Measurements from ENCODE around the gene UNC5CL.

The UNC5CL gene

GRCh38 chr6:41061196-41061726 is 22.2 kb upstream of the UNC5CL start:
- DNase-seq, result no peak

DNA sequence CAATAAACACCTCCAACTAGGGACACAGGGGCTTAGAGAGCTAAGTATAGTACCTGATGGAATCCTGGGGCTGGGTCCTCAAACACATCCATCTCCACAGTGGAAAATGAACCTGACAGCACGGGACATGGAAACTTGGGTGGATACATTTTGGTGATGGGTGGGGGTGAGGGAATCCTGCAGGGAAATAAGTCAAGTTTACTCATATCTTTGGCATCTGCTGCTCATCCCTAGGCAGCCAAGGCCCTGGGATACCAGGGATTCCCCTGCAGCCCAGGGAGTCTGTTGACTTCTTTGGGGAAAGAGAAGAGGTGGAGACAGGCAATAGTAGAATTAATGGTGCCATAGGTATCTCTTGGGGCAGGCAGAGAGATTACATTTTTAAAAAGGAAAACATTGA is 20.5 kb upstream of the UNC5CL start:
- no peak for DNase-seq

DNA sequence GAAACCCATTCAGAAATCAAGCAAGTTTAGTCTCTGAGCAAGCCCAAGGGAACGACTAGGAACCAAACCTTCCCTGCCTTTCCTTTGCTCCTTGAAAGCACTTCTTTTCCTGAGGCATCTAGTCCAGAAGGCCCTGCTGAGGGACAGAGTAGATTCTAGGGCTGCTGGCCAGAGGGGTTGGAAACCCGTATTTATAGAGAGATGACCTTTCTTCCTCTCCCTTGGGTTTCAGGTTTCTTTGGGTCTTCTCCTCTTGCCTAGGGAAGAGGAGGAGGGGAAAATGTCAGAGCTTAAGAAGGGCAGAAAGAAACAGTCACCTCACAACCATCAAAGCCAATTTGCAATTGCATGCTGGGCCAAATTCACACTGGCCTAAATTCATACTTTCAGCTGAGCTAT is 19.8 kb upstream of the UNC5CL start:
- DNase-seq, result no peak

DNA sequence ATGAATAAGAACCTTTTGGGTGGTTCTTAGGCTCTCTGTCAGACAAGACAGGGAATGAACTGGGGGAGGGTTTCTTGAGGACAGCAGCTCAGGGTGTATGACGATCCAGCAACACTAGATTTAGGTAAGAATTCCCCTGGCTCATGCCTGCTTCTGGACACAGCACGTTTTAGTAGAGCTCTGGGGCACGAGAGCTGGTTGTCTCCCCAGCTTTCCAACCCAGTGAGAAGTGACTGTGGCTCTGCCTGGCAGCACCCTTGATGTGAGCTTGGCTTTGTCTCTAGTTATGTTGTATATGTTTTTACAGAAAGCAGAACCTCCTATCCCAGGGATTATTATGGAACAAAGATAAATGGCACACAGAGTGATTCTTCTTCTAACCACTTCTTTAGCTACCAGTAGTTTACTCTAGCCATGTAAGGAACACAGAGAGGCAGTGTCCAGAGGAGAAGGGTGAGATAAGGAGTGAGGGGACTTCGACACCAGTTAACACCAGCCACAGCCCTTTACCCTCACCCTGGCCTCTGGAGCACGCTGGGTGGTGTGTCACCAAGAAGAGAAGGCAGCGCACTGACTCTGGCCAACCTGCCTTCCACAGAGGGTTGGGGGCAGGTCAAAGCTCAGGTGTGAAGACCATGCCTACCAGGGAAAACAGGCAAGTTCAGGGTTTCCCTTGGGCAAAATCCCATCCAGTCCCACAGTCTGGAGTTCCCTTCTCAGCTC is 17.9 kb upstream of the UNC5CL start:
- no peak for DNase-seq

DNA sequence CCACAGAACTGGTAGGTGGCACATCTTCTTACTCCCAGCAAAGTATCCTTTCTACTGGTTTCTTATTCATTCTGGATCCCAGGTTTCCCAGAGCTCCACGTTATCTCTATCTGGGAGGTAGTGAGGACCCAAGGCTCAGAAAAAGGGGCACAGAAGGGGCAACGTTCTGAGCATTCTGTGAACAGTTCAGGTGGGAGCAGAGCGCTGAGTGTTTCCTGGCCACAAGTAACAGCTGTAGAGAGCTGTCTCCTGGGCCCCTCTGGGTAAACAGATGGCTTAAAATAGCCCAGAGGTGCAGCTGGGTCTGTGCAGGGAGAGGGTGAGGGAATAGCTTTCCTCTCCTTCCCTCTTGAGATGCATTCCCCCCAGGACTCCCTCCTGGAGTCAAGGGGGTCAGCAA is 16.1 kb upstream of the UNC5CL start:
- DNase-seq, result no peak

DNA sequence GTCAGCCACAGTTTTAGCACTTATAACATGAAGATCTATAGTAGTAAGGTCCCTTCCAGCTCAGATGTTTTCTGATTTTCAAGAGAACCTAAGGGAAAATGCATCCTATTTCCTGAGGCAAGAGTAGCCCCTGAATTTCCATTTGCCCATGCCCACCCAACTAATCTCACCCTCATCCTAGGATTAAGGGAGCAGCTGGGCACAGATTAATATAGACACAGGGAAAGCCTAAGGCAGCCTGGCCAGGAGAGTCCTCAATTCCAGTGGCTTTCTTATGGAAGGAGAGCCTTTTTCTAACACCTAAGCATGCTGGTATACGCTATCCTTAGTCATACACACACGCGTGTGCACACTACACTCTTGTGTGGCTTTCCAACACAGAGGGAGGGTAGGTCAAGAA is 15.5 kb upstream of the UNC5CL start:
- no peak for DNase-seq

DNA sequence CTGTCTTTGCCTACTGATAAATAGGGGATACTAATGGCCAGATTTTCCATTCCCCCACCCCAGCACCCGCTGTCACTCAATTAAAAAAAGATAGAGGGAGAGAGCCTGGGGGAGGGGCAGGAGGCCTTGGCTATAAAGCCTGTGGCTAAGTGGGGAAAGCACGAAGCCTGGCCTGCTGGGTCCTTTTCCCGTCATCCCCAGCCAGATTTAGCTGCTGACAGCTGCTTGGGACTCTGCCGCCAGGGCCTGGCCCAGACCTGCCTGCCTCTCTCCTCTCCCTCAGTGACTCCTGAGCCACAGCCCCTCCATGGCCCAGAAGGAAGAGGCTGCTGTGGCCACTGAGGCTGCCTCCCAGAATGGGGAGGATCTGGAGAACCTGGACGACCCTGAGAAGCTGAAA is 14.0 kb upstream of the UNC5CL start, which contains the start of gene APOBEC2:
TSS of gene APOBEC2 (plus strand) at position 162 of the 400 bp plus-strand sequence. CDS start at position 308, 146 bp downstream.
- DNase-seq, result no peak

DNA sequence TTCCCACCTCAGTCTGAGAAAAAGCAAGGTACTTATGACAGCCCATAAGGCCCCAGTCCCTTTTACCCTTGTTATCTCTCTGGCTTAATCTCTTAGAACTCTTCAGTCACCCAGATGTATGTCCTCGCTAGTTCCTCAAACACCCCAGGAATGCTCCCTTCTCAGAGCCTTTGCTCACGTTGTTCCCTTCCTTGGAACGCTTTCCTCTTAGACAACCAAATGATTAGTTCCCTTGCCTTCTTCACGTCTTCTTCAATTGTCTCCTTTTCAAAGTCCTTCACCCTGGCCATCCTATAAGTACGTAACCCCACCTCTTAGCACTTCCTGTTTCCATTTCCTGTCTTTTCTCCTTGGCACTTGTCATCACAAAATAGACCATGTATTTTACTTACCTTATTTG is 12.9 kb upstream of the UNC5CL start:
- DNase-seq, result no peak

- no peak for DNase-seq
These were observed 11.5 kb upstream of the UNC5CL start for GRCh38 chr6:41050536-41050935.

GRCh38 chr6:41049955-41050354 is 10.9 kb upstream of the UNC5CL start:
- no peak for DNase-seq

GRCh38 chr6:41049521-41049920 is 10.5 kb upstream of the UNC5CL start:
- no peak for DNase-seq

DNA sequence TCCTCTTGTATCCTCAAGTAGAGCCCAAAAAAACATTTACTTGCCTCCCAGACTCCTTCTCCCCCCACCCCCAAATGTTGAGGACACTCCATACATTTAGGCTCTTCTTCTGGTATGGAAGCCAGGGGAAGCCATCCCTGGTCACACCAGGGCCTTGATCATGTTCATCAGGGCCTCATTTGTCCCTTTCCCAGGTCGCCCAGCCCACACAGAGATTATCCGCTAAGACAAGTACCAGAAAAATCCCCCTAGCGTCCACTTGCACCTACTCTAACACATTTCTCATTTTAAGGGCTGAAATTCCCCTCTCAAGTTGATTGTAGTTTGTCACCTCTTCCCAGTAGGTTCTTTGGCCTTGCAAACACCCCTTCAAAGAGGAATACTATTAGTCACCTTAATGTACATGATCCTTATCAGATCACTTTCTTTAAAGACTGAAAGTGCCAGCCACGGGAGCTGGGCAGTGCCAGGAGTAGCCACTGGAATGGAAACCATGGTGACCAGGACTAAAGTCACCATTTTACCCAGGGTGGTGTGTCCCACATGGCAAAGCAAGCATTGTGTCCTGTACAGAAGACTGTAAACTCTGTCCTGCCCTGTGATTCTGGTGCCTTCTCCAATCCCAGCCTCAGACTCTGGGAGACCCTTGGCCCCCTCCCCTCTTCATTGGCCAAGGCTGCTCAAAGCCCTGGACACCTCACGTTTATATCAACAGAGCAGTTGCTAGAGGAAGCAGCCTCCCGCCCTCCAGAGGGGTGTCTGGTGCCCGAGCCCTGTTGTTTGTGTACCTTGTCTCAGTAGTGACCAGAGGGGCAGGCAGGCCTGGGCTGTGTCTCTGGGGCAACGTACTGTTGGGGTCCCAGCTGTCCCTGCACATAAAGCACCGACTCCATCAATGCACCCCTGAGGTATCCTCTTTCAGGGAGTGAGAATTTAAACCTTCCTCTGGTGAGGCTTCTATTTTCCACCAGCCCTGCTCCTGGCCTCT is 9.0 kb upstream of the UNC5CL start:
- no peak for DNase-seq

DNA sequence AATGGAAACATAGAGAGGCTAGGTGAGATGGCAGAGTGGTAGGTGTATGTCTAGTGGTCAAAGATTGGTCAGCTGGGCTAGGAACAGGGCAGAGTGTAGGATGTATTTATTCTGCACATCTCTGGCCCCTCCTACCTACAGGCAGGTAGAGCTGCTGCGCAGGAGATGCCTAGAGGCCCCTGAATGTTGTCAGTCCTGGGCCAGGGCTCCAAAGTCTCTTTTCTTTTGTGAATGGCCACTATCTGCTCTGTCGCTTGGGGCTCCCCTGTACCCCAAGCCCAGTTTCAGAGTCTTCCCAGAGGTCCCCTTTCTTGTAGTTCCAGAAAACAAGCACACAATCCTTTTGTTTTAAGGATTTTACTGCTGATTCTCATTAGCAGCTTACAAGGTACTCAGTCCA is 8.3 kb upstream of the UNC5CL start:
- no peak for DNase-seq

DNA sequence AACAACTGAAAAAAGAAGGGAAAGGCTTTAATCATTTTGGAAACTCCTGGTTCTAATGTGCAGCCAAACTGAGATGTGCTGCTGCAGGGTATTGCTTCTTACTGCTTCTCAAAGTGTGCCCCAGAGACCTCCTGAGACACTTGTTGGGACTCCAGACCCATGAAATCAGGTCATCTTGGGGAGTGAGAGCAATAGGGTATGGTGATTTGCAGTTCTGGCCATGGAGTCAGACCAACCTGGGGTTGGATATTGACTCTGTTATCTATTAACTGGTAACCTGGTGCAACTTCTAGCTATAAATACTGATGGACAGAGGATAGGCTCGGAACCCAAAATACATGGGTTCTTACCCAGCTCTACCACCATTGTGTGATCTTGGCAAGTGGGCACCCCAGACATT is 7.1 kb upstream of the UNC5CL start:
- DNase-seq, result no peak

- DNase-seq, result no peak
These were observed 6.6 kb upstream of the UNC5CL start for GRCh38 chr6:41045664-41046063.

GRCh38 chr6:41043151-41043550 is 4.1 kb upstream of the UNC5CL start:
- DNase-seq, result no peak

DNA sequence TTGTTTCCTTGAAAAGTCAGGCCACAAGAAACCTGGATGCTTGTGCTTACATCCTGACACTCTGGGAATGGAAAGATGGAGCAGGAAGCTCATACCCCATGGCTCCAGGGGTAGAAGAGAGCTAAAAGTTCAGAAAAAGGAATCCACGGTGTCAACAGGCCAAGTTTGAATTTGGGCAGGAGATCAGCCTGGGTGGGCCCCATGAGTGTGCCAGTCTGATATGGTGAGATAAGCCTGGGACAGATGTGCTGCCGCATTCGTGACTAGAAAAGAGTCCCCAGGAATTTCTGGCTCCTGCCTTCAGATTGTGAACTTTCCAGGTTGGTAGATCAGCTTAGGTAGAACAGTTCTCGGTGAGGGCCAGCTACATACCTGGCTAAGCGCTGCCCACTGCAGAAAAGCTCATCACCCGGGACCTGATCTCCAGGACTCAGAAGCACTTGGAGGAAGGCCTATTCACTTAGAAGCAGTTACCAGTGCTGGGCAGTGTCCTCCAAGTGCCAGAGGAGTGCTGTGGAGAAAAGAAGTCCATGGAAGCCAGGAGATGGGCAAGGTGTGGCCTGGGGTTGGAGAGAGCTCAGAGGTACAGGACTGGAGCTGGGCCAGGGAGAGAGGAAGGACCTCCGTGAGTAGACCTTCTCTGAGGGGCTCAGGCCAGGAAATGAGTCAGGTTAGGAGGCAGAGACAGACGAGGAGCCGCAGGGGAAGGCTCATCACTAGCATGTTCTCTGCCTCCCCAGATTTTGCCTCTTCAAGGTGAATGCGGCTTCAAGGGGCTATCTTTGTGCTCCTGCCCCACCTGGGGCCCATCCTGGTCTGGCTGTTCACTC is 3.4 kb upstream of the UNC5CL start, which contains the start of gene TSPO2:
TSS of gene TSPO2 (plus strand) at position 242 of the 830 bp plus-strand sequence. CDS start at position 761, 519 bp downstream.
- DNase-seq, result no peak

DNA sequence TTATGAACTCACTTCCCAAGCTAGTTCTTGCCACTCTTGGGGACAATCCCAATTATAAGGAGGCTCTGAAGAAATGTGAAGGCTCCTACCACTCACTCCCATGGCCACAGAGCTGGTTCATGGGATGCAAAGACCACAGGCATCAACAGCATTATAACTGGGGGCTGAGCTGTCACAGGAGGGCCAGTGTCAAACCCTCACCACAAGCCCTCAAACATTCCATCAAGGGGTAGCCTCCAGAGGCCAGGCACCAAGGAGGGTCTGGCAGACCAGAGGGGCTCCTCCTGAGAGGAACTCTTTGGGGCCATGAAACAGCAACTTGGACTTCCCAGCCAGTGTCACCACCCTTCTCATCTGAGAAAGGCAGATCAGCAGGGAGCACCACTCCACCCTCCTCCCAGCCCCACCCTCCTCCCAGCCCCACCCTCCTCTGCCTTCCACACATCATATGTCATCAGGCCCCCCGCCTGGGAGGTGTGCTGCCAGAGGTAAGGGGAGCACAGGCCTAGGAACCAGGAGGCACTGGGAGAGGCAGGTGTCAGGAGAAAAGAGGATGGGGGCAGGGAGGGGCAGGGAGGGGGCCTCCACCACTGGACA is 2.0 kb upstream of the UNC5CL start:
- no peak for DNase-seq

DNA sequence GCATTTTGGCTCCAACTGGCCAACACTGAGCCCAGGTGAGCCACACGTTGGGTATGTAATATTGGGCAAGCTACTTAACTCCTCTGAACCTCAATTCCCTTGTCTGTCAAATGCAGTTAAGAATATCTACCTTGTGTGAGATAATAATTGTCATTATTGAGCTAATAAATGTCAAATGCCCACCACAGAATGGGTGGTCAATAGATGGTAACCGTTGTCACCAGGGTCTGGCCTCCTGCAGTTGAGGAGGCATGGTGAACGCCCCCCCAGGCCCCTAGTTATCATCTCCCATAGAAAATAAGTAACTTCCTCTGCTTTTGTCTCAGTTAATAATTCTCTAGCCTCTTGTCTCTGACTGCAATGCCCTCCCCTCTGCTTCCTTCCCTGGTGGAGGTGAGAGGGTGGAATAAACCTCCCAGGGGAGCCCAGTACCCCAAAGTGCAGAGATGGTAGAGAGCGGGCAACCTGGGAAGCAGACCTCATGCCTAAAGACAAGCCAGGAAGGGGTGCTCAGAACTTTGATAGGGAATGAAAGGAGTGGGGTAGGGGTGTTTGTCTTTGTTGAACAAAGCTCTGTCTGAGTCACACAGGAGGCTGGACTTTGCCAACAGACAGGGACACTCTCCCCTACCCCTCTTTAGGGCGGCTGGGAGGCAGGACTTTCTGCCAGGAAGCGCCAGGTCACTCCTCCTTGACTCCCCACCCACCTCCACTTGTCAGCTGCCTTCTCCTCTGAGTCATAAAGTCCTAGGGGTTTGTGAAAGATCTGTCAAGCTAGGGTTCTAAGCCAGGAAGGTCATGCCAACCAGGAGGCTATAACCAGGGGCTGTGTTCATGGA is 1.3 kb upstream of the UNC5CL start:
- no peak for DNase-seq

DNA sequence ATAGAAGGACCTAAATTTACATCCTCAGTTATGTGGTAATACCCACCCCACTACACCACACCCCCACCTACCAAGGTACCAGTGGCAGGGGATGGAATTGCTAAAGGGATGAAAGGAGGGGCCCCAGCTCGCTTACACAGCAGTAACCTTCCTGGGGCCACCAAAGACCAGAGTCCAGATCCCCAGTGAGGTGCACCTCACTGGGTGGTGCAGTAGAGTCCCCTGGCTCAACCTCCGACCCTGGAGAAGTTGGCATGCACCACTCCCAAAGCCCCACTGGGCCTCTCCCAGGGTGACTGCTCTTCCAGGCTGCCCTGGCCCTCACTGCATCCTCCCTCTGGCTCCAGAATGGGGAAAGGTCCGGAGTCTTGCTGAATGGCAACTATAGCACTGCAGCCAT is 816 bp downstream of the UNC5CL start:
- no peak for DNase-seq

Data from GDM1 (cell line).